Ishikawa (cell line): ENCODE results near the gene OTULINL.

Source experiments
- EGR1 ChIP-seq: IDR thresholded peaks from 2 replicates; pipeline ENCODE4 v1.6.1; 2012
- EP300 ChIP-seq: IDR thresholded peaks from 2 replicates; pipeline ENCODE4 v1.6.1; 2012; ENCODE audit warnings: borderline replicate concordance
- MAX ChIP-seq: IDR thresholded peaks from 2 replicates; pipeline ENCODE4 v1.6.1; 2012
- NFIC ChIP-seq: IDR thresholded peaks from 2 replicates; pipeline ENCODE4 v1.6.1; 2012
- RAD21 ChIP-seq: IDR thresholded peaks from 2 replicates; pipeline ENCODE4 v1.6.1; 2012; ENCODE audit warnings: low read depth
- TAF1 ChIP-seq: IDR thresholded peaks from 2 replicates; pipeline ENCODE4 v1.6.1; 2012; ENCODE audit warnings: low read depth, mild to moderate bottlenecking
- YY1 ChIP-seq: IDR thresholded peaks from 2 replicates; pipeline ENCODE4 v1.6.1; 2012; ENCODE audit warnings: low read depth
- ZBTB7A ChIP-seq: IDR thresholded peaks from 2 replicates; pipeline ENCODE4 v1.6.1; 2012; ENCODE audit warnings: low read depth

- TF ChIP-seq ZBTB7A (no peak), TAF1 (no peak), RAD21 (no peak), MAX (no peak), YY1 (no peak), EP300 (no peak), NFIC (no peak), EGR1 (no peak)
These were observed 3.6 kb upstream of the OTULINL start for GRCh38 chr5:14577971-14578370.
